Ureter (tissue), 1 donor: ENCODE measurements around the gene SLC16A5. TPM values are rescaled to one million over a fixed set of nuclear protein-coding genes. Genes with fewer than 3 reads are reported as not detected.
"Not testable (repeated sequence)": the region's sequence is repeated elsewhere in the genome, so short reads cannot be mapped to it uniquely, and the experiment has no call there.

Experiments
- DNase-seq: peaks from one replicate; pipeline ENCODE4 v3.0.0-alpha.2; 2020; ENCODE audit warnings: low spot score
- total RNA-seq: library from RNA; stranded (reverse); gene quantifications from one replicate; pipeline ENCODE4 v1.2.4, GENCODE V29; 2023
- donor health status: DM: yes; HTN: yes; CAD: no.

Gene SLC16A5, protein sequence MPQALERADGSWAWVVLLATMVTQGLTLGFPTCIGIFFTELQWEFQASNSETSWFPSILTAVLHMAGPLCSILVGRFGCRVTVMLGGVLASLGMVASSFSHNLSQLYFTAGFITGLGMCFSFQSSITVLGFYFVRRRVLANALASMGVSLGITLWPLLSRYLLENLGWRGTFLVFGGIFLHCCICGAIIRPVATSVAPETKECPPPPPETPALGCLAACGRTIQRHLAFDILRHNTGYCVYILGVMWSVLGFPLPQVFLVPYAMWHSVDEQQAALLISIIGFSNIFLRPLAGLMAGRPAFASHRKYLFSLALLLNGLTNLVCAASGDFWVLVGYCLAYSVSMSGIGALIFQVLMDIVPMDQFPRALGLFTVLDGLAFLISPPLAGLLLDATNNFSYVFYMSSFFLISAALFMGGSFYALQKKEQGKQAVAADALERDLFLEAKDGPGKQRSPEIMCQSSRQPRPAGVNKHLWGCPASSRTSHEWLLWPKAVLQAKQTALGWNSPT
- total RNA-seq, result 77.7 TPM

DNA sequence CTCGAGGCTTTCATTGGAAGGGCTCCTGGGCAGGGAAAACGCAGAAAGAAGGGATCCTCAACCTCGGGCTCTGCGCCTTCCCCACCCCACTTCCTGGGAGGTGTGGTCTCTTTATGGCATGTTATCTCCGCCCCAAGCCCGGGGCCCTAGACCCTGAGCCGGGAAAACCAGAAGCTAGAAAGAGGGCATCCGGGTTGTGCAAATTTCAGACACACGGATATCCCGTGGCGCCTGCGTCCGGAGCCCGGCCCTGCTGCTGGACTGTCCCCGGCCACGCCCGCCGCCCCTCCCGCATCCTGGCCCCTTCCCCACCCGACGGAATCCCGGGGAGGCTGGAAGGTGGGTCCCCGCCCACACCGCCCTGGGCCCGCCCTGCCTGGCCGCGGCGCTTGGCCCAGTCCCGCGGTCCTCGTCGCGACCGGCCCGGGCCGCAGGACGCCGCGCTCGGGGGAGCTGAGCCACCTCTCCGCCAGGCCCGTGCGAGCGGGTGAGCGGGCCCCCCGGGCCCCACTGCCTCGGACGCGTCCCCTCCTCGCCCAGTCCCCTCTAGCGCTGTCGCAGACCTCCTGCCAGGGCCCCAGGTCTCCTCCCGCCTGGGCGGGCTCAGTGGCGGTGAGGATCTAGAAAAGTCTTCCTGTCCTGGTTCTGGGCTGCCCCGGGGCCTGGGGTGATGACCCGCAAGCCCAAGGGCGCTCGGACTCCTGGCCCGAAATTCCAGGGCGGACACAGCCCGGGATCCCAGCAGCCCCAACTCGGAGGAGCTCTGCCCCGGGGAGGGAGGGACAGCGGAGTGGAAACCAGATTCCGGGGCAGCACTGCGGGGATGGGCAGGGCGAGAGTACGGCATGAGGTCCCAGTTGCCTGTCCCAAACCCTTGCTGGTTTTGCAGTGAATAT is at the start of gene SLC16A5:
SLC16A5 (plus strand) TSS at position 397 of the 896 bp plus-strand sequence. CDS start 5,683 bp downstream, outside the sequence.
- peak; percentile 92 for DNase-seq

DNA sequence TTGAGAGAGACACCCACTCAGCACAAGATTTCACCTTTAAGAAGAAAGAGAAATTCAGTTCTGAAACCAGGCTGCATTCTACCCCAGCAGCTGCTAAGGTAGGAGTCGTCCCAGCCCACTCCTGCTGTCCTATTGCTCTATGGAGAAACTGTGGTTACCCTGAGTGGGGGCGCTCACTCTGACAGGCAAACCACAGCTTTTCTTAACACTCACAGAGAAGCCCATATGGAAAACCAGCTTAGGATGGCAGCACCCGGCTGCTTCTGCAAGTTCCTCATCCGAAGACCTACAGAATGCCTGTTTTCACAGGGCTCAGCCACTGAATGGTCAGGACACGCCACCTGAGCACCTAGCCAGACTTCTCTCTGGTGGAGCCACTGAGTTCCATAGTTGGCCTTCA is 48.5 kb upstream of the SLC16A5 start:
- no peak for DNase-seq

DNA sequence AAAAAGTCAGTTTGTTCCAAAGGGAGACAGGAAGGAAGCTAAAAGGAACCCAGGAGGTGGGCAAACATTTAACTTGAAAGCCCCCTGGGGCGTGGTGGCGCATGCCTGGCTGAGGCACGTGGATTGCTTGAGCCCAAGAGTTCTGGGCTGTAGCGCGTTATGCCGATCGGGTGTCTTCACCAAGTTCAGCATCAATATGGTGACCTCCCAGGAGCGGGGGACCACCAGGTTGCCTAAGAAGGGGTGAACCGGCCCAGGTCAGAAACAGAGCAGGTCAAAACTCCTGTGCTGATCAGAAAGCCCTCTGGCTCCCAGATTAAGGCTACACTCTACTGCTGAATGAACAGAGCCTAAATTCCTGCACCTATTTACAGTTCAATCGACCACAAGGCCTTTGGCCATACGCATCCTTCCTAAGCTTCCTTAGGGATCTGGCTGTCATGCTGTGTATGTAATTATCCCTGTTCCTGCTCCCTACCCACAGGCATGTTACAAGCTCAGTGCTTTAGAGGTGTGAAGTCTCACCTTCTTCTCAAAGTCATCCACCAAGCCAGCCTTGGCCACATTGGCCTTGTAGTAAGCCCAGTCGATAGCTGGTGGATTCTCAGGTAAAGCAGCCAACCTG is 46.0 kb upstream of the SLC16A5 start:
- no peak for DNase-seq

GRCh38 chr17:75043789-75044188 is 44.0 kb upstream of the SLC16A5 start:
- not testable (repeated sequence) for DNase-seq

DNA sequence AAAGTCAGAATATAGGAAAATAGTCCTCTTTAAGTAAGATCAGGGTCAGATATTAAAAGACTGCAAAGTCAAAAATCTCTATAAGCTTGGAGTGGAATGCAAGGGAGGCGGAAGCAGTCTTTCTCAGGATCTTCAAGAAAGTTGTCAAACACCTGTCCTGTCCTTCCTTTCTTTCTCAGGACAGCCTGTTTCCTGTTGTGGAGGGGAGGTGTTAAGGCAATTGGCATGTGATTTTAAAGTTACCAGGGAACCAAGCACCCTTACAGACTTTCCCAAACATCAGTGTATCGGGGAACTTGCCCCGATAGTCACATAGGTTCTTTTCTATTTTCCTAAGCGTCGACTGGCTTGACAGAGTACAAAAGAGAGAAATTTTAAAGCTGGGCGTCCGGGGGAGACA is 43.0 kb upstream of the SLC16A5 start:
- DNase-seq, result no peak

DNA sequence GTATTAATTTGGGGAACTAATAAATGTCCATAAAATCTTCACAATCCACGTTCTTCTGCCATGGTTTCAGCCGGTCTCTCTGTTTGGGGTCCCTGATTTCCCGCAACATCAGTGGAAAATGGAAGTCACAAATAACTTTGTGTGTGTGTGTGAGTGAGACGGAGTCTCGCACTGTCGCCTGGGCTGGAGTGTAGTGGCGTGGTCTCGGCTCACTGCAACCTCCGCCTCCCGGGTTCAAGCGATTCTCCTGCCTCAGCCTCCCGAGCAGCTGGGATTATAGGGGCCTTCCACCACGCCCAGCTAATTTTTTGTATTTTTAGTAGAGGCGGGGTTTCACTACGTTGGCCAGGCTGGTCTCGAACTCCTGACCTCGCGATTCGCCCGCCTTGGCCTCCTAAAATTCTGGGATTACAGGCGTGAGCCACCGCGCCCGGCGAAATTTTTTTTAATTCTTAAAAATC is 41.8 kb upstream of the SLC16A5 start:
- not testable (repeated sequence) for DNase-seq

DNA sequence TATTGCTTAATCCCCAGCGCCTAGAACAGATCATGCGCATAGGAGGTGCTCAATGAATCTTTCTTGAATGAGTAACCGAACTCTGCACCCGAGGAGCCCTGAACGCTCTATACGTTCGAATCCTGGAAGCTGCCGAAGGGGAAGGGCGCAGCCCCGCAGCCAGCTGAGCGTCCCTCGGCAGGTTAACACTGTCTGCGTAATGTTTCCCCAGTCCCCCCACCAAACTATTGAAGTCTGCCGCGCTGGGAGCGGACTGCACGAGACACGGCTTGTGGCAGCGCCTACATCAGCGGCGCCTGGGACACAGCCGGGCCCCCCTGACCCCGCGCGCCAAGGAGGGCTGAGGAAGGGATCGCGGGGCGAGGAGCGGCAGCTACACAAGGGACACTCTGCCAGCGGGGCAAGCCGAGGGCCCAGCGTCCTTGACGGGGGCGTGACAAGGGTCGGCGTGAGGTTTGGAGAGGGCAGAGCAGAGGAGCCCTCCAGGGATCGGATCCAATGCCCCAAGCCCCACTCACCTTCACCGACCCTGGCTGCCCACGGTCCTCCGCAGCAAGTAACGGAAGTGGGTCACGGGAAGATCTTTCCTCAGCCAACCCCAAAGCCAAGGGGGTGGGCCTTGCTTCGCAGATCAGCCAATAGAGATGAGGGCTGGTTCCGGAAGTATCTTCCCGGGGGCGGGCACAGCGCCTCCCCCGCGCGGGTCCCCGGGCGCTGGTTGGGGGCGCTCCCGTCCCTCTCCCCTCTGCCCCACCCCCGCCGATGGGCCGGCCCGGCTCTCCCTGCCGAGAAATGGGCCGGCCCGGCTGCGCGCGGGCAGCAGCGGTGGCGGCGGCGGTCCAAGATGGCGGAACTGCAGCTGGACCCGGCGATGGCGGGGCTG is 41.1 kb upstream of the SLC16A5 start, which contains the start of the genes ATP5PD and KCTD2:
ATP5PD (minus strand) TSS at position 563 of the 883 bp plus-strand sequence. CDS start 4,319 bp downstream, outside the sequence.
KCTD2 (plus strand) TSS at position 819 of the 883 bp plus-strand sequence; CDS start at position 845, 26 bp downstream.
- DNase-seq, result peak; percentile 97

- DNase-seq, result peak; percentile 51
Observed at GRCh38 chr17:75047398-75048098, 40.2 kb upstream of the SLC16A5 start.

DNA sequence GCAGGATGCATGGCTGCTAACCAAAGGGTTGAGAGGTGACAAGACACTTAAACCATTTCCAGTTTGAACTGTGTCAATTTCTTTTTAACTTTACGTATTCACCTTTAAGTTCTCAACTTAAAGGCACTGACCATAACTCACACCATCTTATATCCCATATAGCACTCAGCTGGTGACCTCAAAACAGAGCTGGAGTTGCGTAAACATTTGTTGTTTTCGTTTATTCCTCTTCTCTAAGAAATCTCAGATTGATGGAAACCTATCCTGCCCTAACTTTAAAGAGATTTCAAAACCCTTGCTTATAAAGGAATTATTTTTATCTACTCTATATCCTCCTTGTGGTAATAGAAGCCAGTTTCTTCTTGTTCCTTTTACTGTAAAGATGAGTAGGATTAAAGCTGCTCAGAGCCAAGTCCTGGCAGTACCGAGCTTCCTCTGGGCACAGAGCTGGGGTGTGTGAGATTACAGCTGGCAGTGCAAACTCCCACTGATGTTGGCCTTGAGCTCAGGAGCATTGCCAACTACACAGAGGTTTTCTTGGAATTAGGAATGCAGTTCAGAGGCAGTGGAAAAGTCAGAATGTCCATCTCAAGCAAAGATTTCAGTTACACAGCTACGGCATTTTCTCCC is 39.4 kb upstream of the SLC16A5 start:
- DNase-seq, result no peak

DNA sequence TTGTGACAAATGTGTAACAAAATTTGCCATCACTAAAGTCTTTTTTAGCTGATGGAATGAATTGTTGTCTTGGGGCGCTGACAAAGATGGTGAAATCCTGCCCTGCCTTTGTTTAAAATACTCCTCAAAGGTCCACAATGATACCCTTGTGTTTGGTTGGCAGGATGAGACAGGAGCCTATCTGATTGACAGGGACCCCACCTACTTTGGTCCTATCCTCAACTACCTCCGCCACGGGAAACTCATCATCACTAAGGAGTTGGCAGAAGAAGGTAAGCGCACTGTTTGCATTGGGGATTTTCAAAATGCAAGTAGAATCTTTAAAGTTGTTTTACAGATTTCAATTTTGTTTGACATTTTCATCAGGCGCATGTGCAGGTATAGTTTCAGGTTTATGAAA is 38.7 kb upstream of the SLC16A5 start:
- DNase-seq, result no peak

DNA sequence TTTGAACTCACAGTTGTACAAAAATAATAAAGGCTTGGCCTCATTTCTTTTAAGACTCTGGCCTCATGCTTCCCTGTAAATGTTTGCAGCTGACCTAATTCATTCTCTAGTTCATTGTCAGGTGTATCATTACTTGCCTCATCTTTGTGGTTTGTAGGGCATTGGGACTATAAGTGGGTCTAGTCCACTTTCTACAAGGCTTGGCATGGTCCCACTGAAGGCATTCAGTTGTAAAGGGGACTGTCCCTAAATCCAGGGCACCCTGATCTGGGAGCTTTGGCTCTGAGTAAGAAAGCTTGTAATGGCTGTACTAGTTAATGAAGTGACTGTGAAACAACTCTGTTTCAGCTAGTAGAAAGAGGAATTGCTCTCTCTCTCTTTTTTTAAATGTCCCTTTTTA is 38.0 kb upstream of the SLC16A5 start:
- no peak for DNase-seq

- no peak for DNase-seq
Observed at GRCh38 chr17:75051941-75052340, 35.8 kb upstream of the SLC16A5 start.

DNA sequence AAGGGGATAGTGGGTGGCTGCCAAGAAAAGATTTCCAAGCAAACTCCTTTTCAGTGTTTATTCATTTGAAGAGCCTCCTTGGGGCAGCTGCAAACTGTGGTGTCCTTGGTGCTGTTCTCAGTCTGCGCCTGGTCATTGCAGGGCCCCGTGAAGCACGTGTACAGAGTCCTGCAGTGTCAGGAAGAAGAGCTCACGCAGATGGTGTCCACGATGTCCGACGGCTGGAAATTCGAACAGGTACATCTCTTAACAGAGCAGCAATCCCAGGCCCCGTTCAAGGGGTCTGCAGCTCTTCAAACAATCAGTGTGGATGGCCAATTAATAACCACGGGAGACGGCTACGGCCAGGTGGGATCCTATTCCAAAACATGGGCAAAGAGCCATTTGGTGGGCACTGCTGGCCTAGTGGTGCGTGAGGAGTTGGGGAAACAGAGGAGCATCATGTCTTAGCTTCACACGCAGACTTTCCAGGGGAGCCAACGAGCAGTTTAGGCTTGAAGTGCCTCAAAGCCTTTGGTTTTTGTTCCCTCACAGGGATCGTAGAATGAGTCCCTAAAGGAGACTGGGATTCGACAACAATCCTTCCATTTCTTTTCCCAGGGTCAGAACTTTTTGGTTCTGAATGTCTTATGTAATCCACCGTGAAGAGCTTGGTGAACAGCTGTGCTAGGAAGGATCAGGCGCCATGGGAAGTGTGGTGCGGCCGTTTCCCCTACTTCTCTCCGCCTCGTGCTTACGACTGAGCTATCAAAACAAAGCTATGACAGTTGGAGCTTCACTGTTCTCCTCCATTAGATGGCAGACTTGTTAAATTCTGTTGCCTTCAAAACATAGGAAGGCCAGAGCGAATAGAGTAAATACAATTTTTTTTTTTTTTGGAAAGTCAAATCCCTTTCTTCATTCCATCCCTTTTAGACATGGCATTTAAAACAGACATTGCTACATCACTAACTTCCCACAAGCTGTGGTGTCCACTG is 28.1 kb upstream of the SLC16A5 start:
- no peak for DNase-seq

GRCh38 chr17:75060434-75061054 is 27.2 kb upstream of the SLC16A5 start:
- DNase-seq, result no peak

DNA sequence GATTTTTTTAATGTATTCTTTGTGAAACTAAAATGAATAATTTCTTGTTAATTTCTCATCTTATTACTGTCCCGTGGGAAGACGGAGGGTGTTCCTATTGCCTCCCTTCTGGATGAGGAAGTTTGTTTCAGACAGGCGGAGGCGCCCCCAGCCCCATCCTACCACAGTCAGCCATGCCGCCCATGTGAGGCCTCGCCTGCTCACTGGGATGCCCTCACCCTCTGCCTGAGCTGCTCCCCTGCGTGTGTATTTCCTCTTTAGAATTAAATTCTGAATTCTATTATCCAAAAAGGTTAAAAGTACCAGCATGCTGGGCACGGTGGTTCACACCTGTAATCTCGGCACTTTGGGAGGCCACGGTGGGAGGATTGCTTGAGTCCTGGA is 26.7 kb upstream of the SLC16A5 start:
- no peak for DNase-seq

DNA sequence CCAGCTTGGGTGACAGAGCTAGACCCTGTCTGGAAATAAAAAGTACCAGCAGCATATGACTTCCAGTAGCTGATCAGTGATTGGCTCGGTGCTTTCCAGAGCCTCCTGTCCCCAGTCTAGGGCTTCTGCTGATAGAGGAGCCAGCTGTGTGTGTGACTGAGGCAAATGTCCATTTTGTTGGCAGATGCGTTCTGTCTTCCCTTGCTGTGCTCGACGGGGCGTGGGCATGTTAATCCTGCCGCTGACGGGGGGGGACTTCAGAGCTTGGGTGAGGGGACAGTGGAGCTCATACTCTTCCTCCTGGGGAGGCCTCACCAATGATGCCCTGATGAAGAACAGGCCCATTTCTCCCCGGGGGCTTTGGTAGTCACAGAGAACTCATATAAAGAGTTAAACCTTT is 26.1 kb upstream of the SLC16A5 start:
- DNase-seq, result no peak

- DNase-seq, result no peak
Observed at GRCh38 chr17:75063201-75063600, 24.6 kb upstream of the SLC16A5 start.

- no peak for DNase-seq
Observed at GRCh38 chr17:75063626-75064025, 24.1 kb upstream of the SLC16A5 start.
